Esophagus squamous epithelium (tissue), 5 donors: ENCODE results near the gene HIVEP1. TPM values are rescaled to one million over a fixed set of nuclear protein-coding genes. Genes with fewer than 3 reads are reported as not detected.

Experiments
- DNase-seq: peaks from one replicate; lab custom pipeline; 2025; lab: John Stamatoyannopoulos, UW
- H3K27ac ChIP-seq, 4 donors: fragments of 200-600 bp; sonication (generic); one replicate each; pipeline ENCODE4 v1.5.1; 2016 to 2019; ENCODE audit warnings: mild to moderate bottlenecking in 1 of 4
- H3K27me3 ChIP-seq, 4 donors: fragments of 200-600 bp; sonication (generic); 1 replicate in 3 of 4; 2 replicates in 1 of 4; pipeline versions ENCODE4 v1.5.1 to v1.6.0; 2017 to 2021; ENCODE audit warnings: antibody characterized with exemption in 1 of 4
- H3K36me3 ChIP-seq, 3 donors: fragments of 200-600 bp; sonication (generic); one replicate each; pipeline ENCODE4 v1.5.1; 2016 to 2019
- H3K4me1 ChIP-seq, 3 donors: fragments of 200-600 bp; sonication (generic); one replicate each; pipeline ENCODE4 v1.5.1; 2017 to 2019
- H3K4me3 ChIP-seq, 4 donors: fragments of 200-600 bp; sonication (generic); 1 replicate in 3 of 4; 2 replicates in 1 of 4; pipeline ENCODE4 v1.5.1; 2016 to 2019; ENCODE audit warnings: mild to moderate bottlenecking in 2 of 4, moderate library complexity in 1 of 4
- H3K9me3 ChIP-seq, 3 donors: fragments of 200-600 bp; sonication (generic); one replicate each; pipeline ENCODE4 v1.5.1; 2016 to 2019
- POLR2A ChIP-seq, 4 donors: fragments of 450-650 bp; IDR thresholded peaks; one replicate each; pipeline ENCODE4 v1.6.1; 2017; ENCODE audit warnings: antibody characterized with exemption in 4 of 4, mild to moderate bottlenecking in 4 of 4, moderate library complexity in 3 of 4
- WGBS, 2 donors: methylation state at CpG; one replicate each; pipeline ENCODE4 v1.1.5; 2018; 5-methylcytosine and 5-hydroxymethylcytosine counted together
- intact Hi-C: fragments of 100-400 bp; cut with DNase I; formaldehyde crosslinking; loops from one replicate; pipeline ENCODE4 v1.15.0; 2022
- total RNA-seq, 4 donors: library from RNA; depleted of rRNA; stranded (reverse); fragments of >200 nt; gene quantifications; one replicate each; pipeline ENCODE4 v1.1.0, GENCODE V29; 2016
- TF ChIP-seq, protein P1 (sequence below), 6 experiments: fragments of 450-650 bp in 4 of 6; fragments of 200-600 bp in 2 of 6; sonication (generic) in 2 of 6; IDR thresholded peaks; one replicate each; pipeline ENCODE4 v1.5.1; 2016 to 2019; ENCODE audit warnings: antibody characterized with exemption in 6 of 6, mild to moderate bottlenecking in 4 of 6, moderate library complexity in 4 of 6
- donor health status: DM: yes; HTN: yes; CAD: no.

HIVEP1 gene
- total RNA-seq, 4 donors from 2014 or later = 11.0 to 22.3 (median 20.7) TPM

DNA sequence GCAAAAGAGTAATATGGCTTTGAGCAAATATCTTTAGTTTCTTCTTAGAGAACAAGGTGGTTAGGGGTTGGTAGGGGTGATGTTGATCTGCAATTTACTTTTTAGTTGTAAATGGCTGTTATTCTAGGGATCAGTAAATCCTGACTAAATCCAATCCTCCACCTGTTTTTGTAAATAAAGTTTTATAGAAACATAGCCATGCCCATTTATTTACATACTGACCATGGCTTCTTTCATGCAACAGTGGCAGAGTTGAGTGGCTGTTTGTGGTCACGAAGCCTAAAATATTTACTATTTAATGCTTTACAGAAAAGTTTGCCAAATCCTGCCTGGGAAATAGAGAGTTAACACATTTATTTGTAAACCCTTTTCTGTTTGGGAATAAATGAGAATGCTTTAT, 14.7 kb downstream of the HIVEP1 start:
- no peak overlapping the region for H3K27ac ChIP-seq
- intact Hi-C loops = no loop called here
- TF ChIP-seq, protein P1, sequence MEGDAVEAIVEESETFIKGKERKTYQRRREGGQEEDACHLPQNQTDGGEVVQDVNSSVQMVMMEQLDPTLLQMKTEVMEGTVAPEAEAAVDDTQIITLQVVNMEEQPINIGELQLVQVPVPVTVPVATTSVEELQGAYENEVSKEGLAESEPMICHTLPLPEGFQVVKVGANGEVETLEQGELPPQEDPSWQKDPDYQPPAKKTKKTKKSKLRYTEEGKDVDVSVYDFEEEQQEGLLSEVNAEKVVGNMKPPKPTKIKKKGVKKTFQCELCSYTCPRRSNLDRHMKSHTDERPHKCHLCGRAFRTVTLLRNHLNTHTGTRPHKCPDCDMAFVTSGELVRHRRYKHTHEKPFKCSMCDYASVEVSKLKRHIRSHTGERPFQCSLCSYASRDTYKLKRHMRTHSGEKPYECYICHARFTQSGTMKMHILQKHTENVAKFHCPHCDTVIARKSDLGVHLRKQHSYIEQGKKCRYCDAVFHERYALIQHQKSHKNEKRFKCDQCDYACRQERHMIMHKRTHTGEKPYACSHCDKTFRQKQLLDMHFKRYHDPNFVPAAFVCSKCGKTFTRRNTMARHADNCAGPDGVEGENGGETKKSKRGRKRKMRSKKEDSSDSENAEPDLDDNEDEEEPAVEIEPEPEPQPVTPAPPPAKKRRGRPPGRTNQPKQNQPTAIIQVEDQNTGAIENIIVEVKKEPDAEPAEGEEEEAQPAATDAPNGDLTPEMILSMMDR (IDR thresholded peaks at IDR 0.05) = no peak
- no peak for TF ChIP-seq POLR2A (IDR thresholded peaks at IDR 0.05)
- H3K4me1 ChIP-seq = peaks cover 4 to 68% (median 22%) of the 10 kb centered on the region in 3 donors
- 94 to 100% methylated on average over 1 of the region's 1 CpG for WGBS, 2 donors
- H3K36me3 ChIP-seq = peaks cover 0 to 5% (median 0%) of the 10 kb centered on the region in 3 donors
- H3K27me3 ChIP-seq = no peaks in the 10 kb centered on the region
- DNase-seq = no peak
- H3K4me3 ChIP-seq = no peak overlapping the region
- no peaks in the 10 kb centered on the region for H3K9me3 ChIP-seq

DNA sequence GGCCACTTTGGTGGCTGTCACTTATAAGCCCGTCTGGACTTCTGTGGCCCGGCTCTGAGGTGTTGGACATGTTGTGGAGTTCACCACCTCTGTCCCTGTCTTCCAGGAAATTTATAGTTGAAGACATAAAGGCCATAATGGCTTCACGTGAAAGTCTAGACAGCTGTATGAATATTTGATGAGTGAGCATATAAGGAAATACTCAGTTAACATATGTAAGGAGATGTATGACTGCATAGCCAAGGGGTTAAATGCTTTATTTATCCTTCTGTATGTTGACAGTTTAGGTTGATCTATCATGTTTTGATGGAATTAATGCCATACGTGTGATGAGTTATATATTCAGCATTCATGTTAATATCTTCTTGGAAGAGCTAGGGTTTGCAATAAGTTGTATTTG, 16.1 kb downstream of the HIVEP1 start:
- no peaks in the 10 kb centered on the region for H3K36me3 ChIP-seq
- no peak for TF ChIP-seq POLR2A (IDR thresholded peaks at IDR 0.05)
- TF ChIP-seq, protein P1 (IDR thresholded peaks at IDR 0.05) = no peak
- DNase-seq = no peak
- no peaks in the 10 kb centered on the region for H3K9me3 ChIP-seq
- no peak overlapping the region for H3K4me3 ChIP-seq
- intact Hi-C loops = no loop called here
- no peak overlapping the region for H3K27ac ChIP-seq
- H3K27me3 ChIP-seq = no peaks in the 10 kb centered on the region
- peaks cover 4 to 79% (median 27%) of the 10 kb centered on the region in 3 donors for H3K4me1 ChIP-seq
- WGBS, 2 donors = 83 to 84% methylated on average over 4 of the region's 4 CpGs

DNA sequence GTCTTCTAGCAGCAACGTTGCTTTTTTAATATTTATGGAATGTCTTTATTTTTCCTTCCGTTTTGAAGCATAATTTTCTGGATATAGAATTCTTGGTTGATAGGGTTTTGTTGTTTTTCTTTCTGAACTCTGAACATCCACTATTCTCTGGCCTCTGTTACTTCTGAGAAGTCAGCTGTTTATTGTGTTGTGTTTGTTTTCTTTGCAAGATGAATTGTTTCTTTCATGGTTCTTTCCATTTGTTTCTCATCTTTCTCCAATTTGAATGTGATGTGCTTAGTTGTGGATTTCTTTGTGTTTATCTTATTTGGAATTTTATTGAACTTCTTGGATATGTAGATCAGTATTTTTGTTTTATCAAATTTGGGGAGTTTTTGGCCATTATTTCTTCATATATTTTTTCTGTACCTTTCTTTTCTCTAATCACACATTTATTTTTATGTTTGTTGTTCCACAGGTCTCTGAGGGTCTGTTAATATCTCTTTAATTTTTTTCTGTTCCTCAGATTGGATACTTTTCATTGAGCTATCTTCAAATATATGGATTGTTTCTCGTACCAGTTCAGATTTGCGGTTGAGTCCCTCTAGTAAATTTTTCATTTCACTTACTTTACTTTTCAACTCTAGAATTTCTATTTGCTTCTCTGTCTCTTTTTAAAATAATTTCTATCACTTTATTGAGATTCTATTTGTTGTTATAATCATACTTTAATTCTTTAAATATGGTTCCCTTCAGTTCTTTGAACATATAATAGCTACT, 18.0 kb downstream of the HIVEP1 start:
- TF ChIP-seq, protein P1 (IDR thresholded peaks at IDR 0.05) = no peak
- no peak for TF ChIP-seq POLR2A (IDR thresholded peaks at IDR 0.05)
- Histone ChIP-seq H3K4me3 (no peak overlapping the region), H3K9me3 (no peaks in the 10 kb centered on the region), H3K36me3 (no peaks in the 10 kb centered on the region), H3K27ac (no peak overlapping the region), H3K4me1 (peaks cover 10 to 80% (median 34%) of the 10 kb centered on the region in 3 donors), H3K27me3 (no peaks in the 10 kb centered on the region)
- 90% methylated on average over 4 of the region's 4 CpGs for WGBS, 2 donors
- intact Hi-C loops = no loop called here
- DNase-seq = no peak

DNA sequence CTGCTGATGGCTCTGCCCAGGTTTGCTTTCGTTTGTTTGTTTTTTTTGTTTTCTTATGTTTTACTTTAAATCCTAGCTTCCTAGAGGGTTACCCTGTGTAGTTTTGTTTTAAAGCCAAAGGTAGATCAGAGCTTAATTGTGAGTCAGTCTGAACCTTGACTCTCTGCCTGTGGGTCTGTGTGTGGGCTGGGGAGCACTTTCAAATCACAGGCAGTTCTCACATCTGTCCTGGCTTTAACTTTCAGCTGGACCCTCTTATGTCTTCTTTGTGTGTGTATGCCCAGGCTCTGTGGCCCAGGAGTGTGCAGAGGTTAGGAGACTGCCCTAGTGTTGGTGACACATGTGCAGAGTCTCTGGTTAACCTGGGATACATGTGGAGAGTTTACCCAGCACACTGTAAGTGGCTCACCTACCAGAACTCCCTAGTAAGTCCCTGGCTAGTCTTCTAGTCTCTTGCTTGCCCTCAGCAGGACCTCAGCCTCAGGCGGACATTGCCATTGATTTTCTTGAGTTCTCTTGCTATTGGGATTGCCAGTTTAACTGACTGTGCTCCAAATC, 19.0 kb downstream of the HIVEP1 start:
- TF ChIP-seq, protein P1 (IDR thresholded peaks at IDR 0.05) = no peak
- TF ChIP-seq POLR2A (IDR thresholded peaks at IDR 0.05) = no peak
- WGBS, 2 donors = 67 to 70% methylated on average over 2 of the region's 2 CpGs
- DNase-seq = no peak
- Histone ChIP-seq H3K4me1 (peaks cover 10 to 72% (median 31%) of the 10 kb centered on the region in 3 donors), H3K27ac (peak overlapping the region in 2 of 4 donors; percentile 24 to 40), H3K36me3 (no peaks in the 10 kb centered on the region), H3K9me3 (no peaks in the 10 kb centered on the region), H3K27me3 (no peaks in the 10 kb centered on the region), H3K4me3 (no peak overlapping the region)
- intact Hi-C loops = no loop called here
